Pancreas (tissue), 10 donors: Measurements from ENCODE around the gene PMS1. TPM values are rescaled to one million over a fixed set of nuclear protein-coding genes. Genes with fewer than 3 reads are reported as not detected.

Experiments used
- ATAC-seq, 4 donors: fragments of 200-7000 bp; cut with Tn5 transposase; one replicate each; pipeline versions ENCODE4 v1.8.0 to v1.9.1; 2020; ENCODE audit warnings: mild to moderate bottlenecking in 4 of 4, moderate library complexity in 4 of 4
- DNase-seq, 6 donors: peaks; one replicate each; pipeline ENCODE4 v3.0.0-alpha.2; 2020
- FAIRE-seq: peaks from 2 replicates; lab custom pipeline; 2012; peaks lifted over from hg19 to GRCh38; lab: Jason Lieb, UNC
- H3K27ac ChIP-seq, 4 donors: fragments of 200-600 bp; sonication (generic); 1 replicate in 3 of 4; 2 replicates in 1 of 4; pipeline versions ENCODE4 v1.5.0 to v1.8.0; 2020
- H3K27me3 ChIP-seq, 4 donors: fragments of 200-600 bp; one replicate each; pipeline ENCODE4 v1.8.0; 2021
- H3K36me3 ChIP-seq, 3 donors: fragments of 200-600 bp; sonication (generic) in 1 of 3; one replicate each; pipeline versions ENCODE4 v1.5.0 to v1.8.0; 2020 to 2021
- H3K4me1 ChIP-seq, 3 donors: fragments of 200-600 bp; one replicate each; pipeline ENCODE4 v1.8.0; 2021
- H3K4me3 ChIP-seq, 4 donors: fragments of 200-600 bp; sonication (generic) in 2 of 4; one replicate each; pipeline versions ENCODE4 v1.5.0 to v1.8.0; 2020 to 2021
- H3K9me3 ChIP-seq, 4 donors: fragments of 200-600 bp; one replicate each; pipeline ENCODE4 v1.8.0; 2021
- CTCF ChIP-seq, 4 donors: fragments of 200-600 bp; sonication (generic) in 3 of 4; IDR thresholded peaks; one replicate each; pipeline versions ENCODE4 v1.5.0 to v1.8.0; 2021; ENCODE audit warnings: antibody characterized with exemption in 4 of 4
- WGBS, 2 donors: extraction: QIAGEN DNeasy Blood & Tissue Kit; methylation state at CpG; one replicate each; pipeline ENCODE4 v1.1.7; 2013; 5-methylcytosine and 5-hydroxymethylcytosine counted together
- intact Hi-C, 3 donors: fragments of 100-400 bp; cut with DNase I; formaldehyde crosslinking; loops; one replicate each; pipeline versions ENCODE4 v1.11.1 to v1.14.2; 2022
- polyA plus RNA-seq, 2 donors: library from polyadenylated mRNA; stranded (reverse); fragments of 200-250 nt; gene quantifications; one replicate each; pipeline ENCODE4 v1.2.3, GENCODE V29; 2013
- total RNA-seq, 6 donors: library from RNA; stranded (reverse); fragmentation: NEBNext Ultra II Directional in 4 of 6; extraction: Animal tissue kit (Norgen Biotek cat#: 25700) in 4 of 6; gene quantifications; one replicate each; pipeline versions ENCODE4 v1.2.1 to v1.2.4, GENCODE V29; 2021 to 2023
- donor health status: healthy with polysubstance abuse.
- donor health status: DM: no; HTN: no; CAD: no; lungs with moderate emphysema.
- donor health status: DM: no; HTN: no; CAD: no.
- donor health status: control.
- donor health status: control.
- donor health status: Bipolar disorder and iron deficiency.
- donor health status: DM: yes; HTN: yes; CAD: no.
- donor health status: DM: no; HTN: no; CAD: no.
- donor health status: DM: no; HTN: no; CAD: no.
- donor health status: DM: yes; HTN: yes; CAD: no.

Gene PMS1
- total and polyA plus RNA-seq, 8 donors = 8.1 to 17.1 (median 10.6) TPM

GRCh38 chr2:189860161-189860560, 75.9 kb downstream of the PMS1 start:
- Histone ChIP-seq H3K27ac (no peak overlapping the region), H3K4me1 (no peaks in the 10 kb centered on the region), H3K27me3 (no peaks in the 10 kb centered on the region), H3K4me3 (no peak overlapping the region), H3K36me3 (no peaks in the 10 kb centered on the region), H3K9me3 (no peaks in the 10 kb centered on the region)
- no peak for FAIRE-seq
- TF ChIP-seq CTCF (IDR thresholded peaks at IDR 0.05) = no peak
- no peak for ATAC-seq
- no peak for DNase-seq
- intact Hi-C loops = no loop called here

GRCh38 chr2:189862751-189863150, 78.5 kb downstream of the PMS1 start:
- 90 to 100% methylated on average over 1 of the region's 1 CpG for WGBS, 2 donors
- no peak for TF ChIP-seq CTCF (IDR thresholded peaks at IDR 0.05)
- ATAC-seq = no peak
- no peaks in the 10 kb centered on the region for H3K27me3 ChIP-seq
- DNase-seq = no peak
- no peak overlapping the region for H3K4me3 ChIP-seq
- FAIRE-seq = no peak
- H3K36me3 ChIP-seq = no peaks in the 10 kb centered on the region
- no peak overlapping the region for H3K27ac ChIP-seq
- no peaks in the 10 kb centered on the region for H3K4me1 ChIP-seq
- no peaks in the 10 kb centered on the region for H3K9me3 ChIP-seq
- intact Hi-C loops = no loop called here

GRCh38 chr2:189865826-189866225, 81.6 kb downstream of the PMS1 start:
- peaks cover 0 to 3% (median 0%) of the 10 kb centered on the region in 3 donors for H3K4me1 ChIP-seq
- no peak for TF ChIP-seq CTCF (IDR thresholded peaks at IDR 0.05)
- no peak overlapping the region for H3K27ac ChIP-seq
- no peaks in the 10 kb centered on the region for H3K9me3 ChIP-seq
- no peak for ATAC-seq
- no peak for DNase-seq
- intact Hi-C loops = no loop called here
- H3K4me3 ChIP-seq = no peak overlapping the region
- H3K36me3 ChIP-seq = no peaks in the 10 kb centered on the region
- H3K27me3 ChIP-seq = no peaks in the 10 kb centered on the region
- WGBS, 2 donors = 94 to 98% methylated on average over 1 of the region's 1 CpG
- no peak for FAIRE-seq

GRCh38 chr2:189866296-189866695, 82.0 kb downstream of the PMS1 start:
- peaks cover 0 to 3% (median 0%) of the 10 kb centered on the region in 3 donors for H3K4me1 ChIP-seq
- no peak overlapping the region for H3K4me3 ChIP-seq
- no peaks in the 10 kb centered on the region for H3K9me3 ChIP-seq
- FAIRE-seq (no peak), DNase-seq (no peak), ATAC-seq (no peak)
- H3K27ac ChIP-seq = no peak overlapping the region
- WGBS, 2 donors = 97% methylated on average over 1 of the region's 1 CpG
- no peak for TF ChIP-seq CTCF (IDR thresholded peaks at IDR 0.05)
- intact Hi-C loops = no loop called here
- no peaks in the 10 kb centered on the region for H3K27me3 ChIP-seq
- H3K36me3 ChIP-seq = no peaks in the 10 kb centered on the region

GRCh38 chr2:189868896-189869295, 84.6 kb downstream of the PMS1 start:
- DNase-seq (no peak), FAIRE-seq (no peak), ATAC-seq (no peak)
- H3K36me3 ChIP-seq = no peaks in the 10 kb centered on the region
- intact Hi-C loops = no loop called here
- H3K4me3 ChIP-seq = no peak overlapping the region
- H3K9me3 ChIP-seq = no peaks in the 10 kb centered on the region
- H3K27ac ChIP-seq = no peak overlapping the region
- H3K4me1 ChIP-seq = peaks cover 0 to 3% (median 0%) of the 10 kb centered on the region in 3 donors
- H3K27me3 ChIP-seq = no peaks in the 10 kb centered on the region
- no peak for TF ChIP-seq CTCF (IDR thresholded peaks at IDR 0.05)
